ENCODE data around the gene MAP4K4.

- TF ChIP-seq POLR2A (IDR thresholded peaks at IDR 0.05) (no peak), CTCF (IDR thresholded peaks at IDR 0.05) (no peak), POLR2AphosphoS5 (IDR thresholded peaks at IDR 0.05) (no peak), EP300 (IDR thresholded peaks at IDR 0.05) (no peak)
Measured at GRCh38 chr2:101892377-101892776, 194.9 kb downstream of the MAP4K4 start.

All from suprapubic skin (tissue), 4 donors.